ENCODE measurements around the gene GAGE12H.
A peak's percentile ranks its signal among the peaks of the same experiment; 100 is the strongest.
"Not testable (repeated sequence)": the region's sequence is repeated elsewhere in the genome, so short reads cannot be mapped to it uniquely, and the experiment has no call there.

Gene GAGE12H

GRCh38 chrX:49579649-49580048, at the start of gene GAGE12H:
Gene GAGE12H, plus strand, starts transcription at chrX:49579949. Its CDS starts 1,155 bp downstream, at chrX:49581104.
- H3K4me3 ChIP-seq; H3K36me3 ChIP-seq (replicated peaks); H3K4me1 ChIP-seq; DNase-seq (ENCODE audit: low spot score in 2 of 2); in situ Hi-C loops (cut with MboI; ENCODE audit: low sequenced_read_pairs); H3K9me3 ChIP-seq; H3K27me3 ChIP-seq (ENCODE audit: low read depth): not testable (repeated sequence)

- H3K4me3 ChIP-seq; in situ Hi-C loops (cut with MboI; ENCODE audit: low sequenced_read_pairs); H3K27me3 ChIP-seq (ENCODE audit: low read depth); H3K36me3 ChIP-seq (replicated peaks); H3K4me1 ChIP-seq; DNase-seq (ENCODE audit: low spot score in 2 of 2); H3K9me3 ChIP-seq: not testable (repeated sequence)
Observed at GRCh38 chrX:49531877-49532276, 47.9 kb upstream of the GAGE12H start, which contains the start of gene GAGE12C. Gene GAGE12C, plus strand, starts transcription at chrX:49532177. Its CDS starts 1,155 bp downstream, at chrX:49533332.

- H3K9me3 ChIP-seq; H3K4me3 ChIP-seq; in situ Hi-C loops (cut with MboI; ENCODE audit: low sequenced_read_pairs); DNase-seq (ENCODE audit: low spot score in 2 of 2); H3K27me3 ChIP-seq (ENCODE audit: low read depth); H3K36me3 ChIP-seq (replicated peaks); H3K4me1 ChIP-seq: not testable (repeated sequence)
Observed at GRCh38 chrX:49541433-49541832, 38.3 kb upstream of the GAGE12H start, which contains the start of gene GAGE12D. Gene GAGE12D, plus strand, starts transcription at chrX:49541733. Its CDS starts 1,155 bp downstream, at chrX:49542888.

GRCh38 chrX:49550989-49551388, 28.8 kb upstream of the GAGE12H start, which contains the start of gene GAGE12E:
Gene GAGE12E, plus strand, starts transcription at chrX:49551289. Its CDS starts 1,155 bp downstream, at chrX:49552444.
- H3K27me3 ChIP-seq (ENCODE audit: low read depth); DNase-seq (ENCODE audit: low spot score in 2 of 2); H3K4me3 ChIP-seq; H3K9me3 ChIP-seq; H3K4me1 ChIP-seq; in situ Hi-C loops (cut with MboI; ENCODE audit: low sequenced_read_pairs); H3K36me3 ChIP-seq (replicated peaks): not testable (repeated sequence)

GRCh38 chrX:49560542-49560941, 19.2 kb upstream of the GAGE12H start, which contains the start of gene GAGE12F:
Gene GAGE12F, plus strand, starts transcription at chrX:49560842. Its CDS starts 1,155 bp downstream, at chrX:49561997.
- H3K36me3 ChIP-seq (replicated peaks); H3K27me3 ChIP-seq (ENCODE audit: low read depth); DNase-seq (ENCODE audit: low spot score in 2 of 2); H3K4me1 ChIP-seq; H3K4me3 ChIP-seq; in situ Hi-C loops (cut with MboI; ENCODE audit: low sequenced_read_pairs); H3K9me3 ChIP-seq: not testable (repeated sequence)

- H3K4me1 ChIP-seq; in situ Hi-C loops (cut with MboI; ENCODE audit: low sequenced_read_pairs); H3K27me3 ChIP-seq (ENCODE audit: low read depth); H3K4me3 ChIP-seq; H3K9me3 ChIP-seq; H3K36me3 ChIP-seq (replicated peaks): not testable (repeated sequence)
- peak in 1 of 2 experiments; percentile 4 for DNase-seq (ENCODE audit: low spot score in 2 of 2)
Observed at GRCh38 chrX:49568728-49569127, 11.0 kb upstream of the GAGE12H start.

GRCh38 chrX:49569152-49569551, 10.6 kb upstream of the GAGE12H start:
- H3K4me1 ChIP-seq; DNase-seq (ENCODE audit: low spot score in 2 of 2); H3K4me3 ChIP-seq; H3K27me3 ChIP-seq (ENCODE audit: low read depth); in situ Hi-C loops (cut with MboI; ENCODE audit: low sequenced_read_pairs); H3K9me3 ChIP-seq; H3K36me3 ChIP-seq (replicated peaks): not testable (repeated sequence)

GRCh38 chrX:49570100-49570499, 9.6 kb upstream of the GAGE12H start, which contains the start of gene GAGE12G:
Gene GAGE12G, plus strand, starts transcription at chrX:49570400. Its CDS starts 1,155 bp downstream, at chrX:49571555.
- H3K9me3 ChIP-seq; DNase-seq (ENCODE audit: low spot score in 2 of 2); in situ Hi-C loops (cut with MboI; ENCODE audit: low sequenced_read_pairs); H3K4me1 ChIP-seq; H3K36me3 ChIP-seq (replicated peaks); H3K4me3 ChIP-seq; H3K27me3 ChIP-seq (ENCODE audit: low read depth): not testable (repeated sequence)

GRCh38 chrX:49589196-49589595, 9.4 kb downstream of the GAGE12H start, which contains the start of gene GAGE2A:
Gene GAGE2A, plus strand, starts transcription at chrX:49589496. Its CDS starts 1,155 bp downstream, at chrX:49590651.
- H3K27me3 ChIP-seq (ENCODE audit: low read depth); H3K4me3 ChIP-seq; H3K36me3 ChIP-seq (replicated peaks); in situ Hi-C loops (cut with MboI; ENCODE audit: low sequenced_read_pairs); DNase-seq (ENCODE audit: low spot score in 2 of 2); H3K4me1 ChIP-seq; H3K9me3 ChIP-seq: not testable (repeated sequence)

GRCh38 chrX:49589769-49590478, 10.2 kb downstream of the GAGE12H start:
- H3K27me3 ChIP-seq (ENCODE audit: low read depth); H3K9me3 ChIP-seq; H3K36me3 ChIP-seq (replicated peaks); in situ Hi-C loops (cut with MboI; ENCODE audit: low sequenced_read_pairs); H3K4me1 ChIP-seq; H3K4me3 ChIP-seq: not testable (repeated sequence)
- peak in 1 of 2 experiments; percentile 7 for DNase-seq (ENCODE audit: low spot score in 2 of 2)

- H3K4me3 ChIP-seq; in situ Hi-C loops (cut with MboI; ENCODE audit: low sequenced_read_pairs): not testable (repeated sequence)
Observed at GRCh38 chrX:49590488-49590887, 10.7 kb downstream of the GAGE12H start.

GRCh38 chrX:49598720-49599119, 19.0 kb downstream of the GAGE12H start, which contains the start of gene GAGE1:
Gene GAGE1, plus strand, starts transcription at chrX:49599020. Its CDS starts 1,155 bp downstream, at chrX:49600175.
- H3K27me3 ChIP-seq (ENCODE audit: low read depth); in situ Hi-C loops (cut with MboI; ENCODE audit: low sequenced_read_pairs); H3K36me3 ChIP-seq (replicated peaks); DNase-seq (ENCODE audit: low spot score in 2 of 2); H3K4me3 ChIP-seq; H3K4me1 ChIP-seq; H3K9me3 ChIP-seq: not testable (repeated sequence)

More at GRCh38 chrX:49590488-49590887, 10.7 kb downstream of the GAGE12H start:
- not testable (repeated sequence) for DNase-seq (ENCODE audit: low spot score in 2 of 2); H3K36me3 ChIP-seq (replicated peaks); H3K9me3 ChIP-seq; H3K27me3 ChIP-seq (ENCODE audit: low read depth); H3K4me1 ChIP-seq

- Histone ChIP-seq H3K27me3 (ENCODE audit: low read depth) (no peaks in the 10 kb centered on the region), H3K36me3 (replicated peaks) (no peaks in the 10 kb centered on the region), H3K9me3 (no peaks in the 10 kb centered on the region), H3K4me1 (no peaks in the 10 kb centered on the region), H3K4me3 (no peak overlapping the region)
- in situ Hi-C loops (cut with MboI; ENCODE audit: low sequenced_read_pairs), result no loop called here
- no peak for DNase-seq (ENCODE audit: low spot score in 2 of 2)
Observed at GRCh38 chrX:49610718-49611310, 31.1 kb downstream of the GAGE12H start.

- Histone ChIP-seq H3K36me3 (replicated peaks) (no peaks in the 10 kb centered on the region), H3K4me3 (no peak overlapping the region), H3K9me3 (no peaks in the 10 kb centered on the region), H3K4me1 (no peaks in the 10 kb centered on the region), H3K27me3 (ENCODE audit: low read depth) (no peaks in the 10 kb centered on the region)
- DNase-seq (ENCODE audit: low spot score in 2 of 2), result no peak
- in situ Hi-C loops (cut with MboI; ENCODE audit: low sequenced_read_pairs), result no loop called here
Observed at GRCh38 chrX:49618574-49618973, 38.8 kb downstream of the GAGE12H start.
